Retina (tissue), 1 donor: ENCODE data around the gene USP40.

ENCODE experiments used
- DNase-seq: peaks from one replicate; pipeline ENCODE4 v3.0.0-alpha.2; 2016

The USP40 gene

GRCh38 chr2:233556881-233557736 lies 9.5 kb downstream of the USP40 start:
- DNase-seq, result no peak

DNA sequence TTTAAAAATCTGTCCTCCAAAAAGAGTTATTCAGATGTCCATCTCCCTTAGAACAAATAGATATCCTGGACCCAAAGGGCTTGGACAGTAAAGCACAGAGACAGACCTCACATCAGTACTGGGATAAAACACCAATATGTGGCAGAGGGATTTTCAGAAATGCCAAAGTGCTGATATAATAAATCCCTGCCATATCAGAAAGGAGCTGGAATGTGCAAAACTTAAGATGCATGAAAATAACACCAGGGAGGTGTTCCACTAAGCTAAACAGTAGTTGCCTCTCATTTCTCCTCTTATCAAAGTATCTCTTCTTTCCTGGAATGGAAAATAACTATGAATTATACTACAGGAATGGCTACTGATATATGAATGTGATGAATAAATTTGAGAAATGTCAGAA lies 13.2 kb downstream of the USP40 start:
- no peak for DNase-seq

GRCh38 chr2:233551491-233551890 lies 15.1 kb downstream of the USP40 start:
- DNase-seq, result no peak

- DNase-seq, result no peak
Measured at GRCh38 chr2:233546774-233547173, 19.8 kb downstream of the USP40 start.

GRCh38 chr2:233546101-233546500 lies 20.5 kb downstream of the USP40 start:
- no peak for DNase-seq

GRCh38 chr2:233544200-233544610 lies 22.4 kb downstream of the USP40 start:
- DNase-seq, result no peak

DNA sequence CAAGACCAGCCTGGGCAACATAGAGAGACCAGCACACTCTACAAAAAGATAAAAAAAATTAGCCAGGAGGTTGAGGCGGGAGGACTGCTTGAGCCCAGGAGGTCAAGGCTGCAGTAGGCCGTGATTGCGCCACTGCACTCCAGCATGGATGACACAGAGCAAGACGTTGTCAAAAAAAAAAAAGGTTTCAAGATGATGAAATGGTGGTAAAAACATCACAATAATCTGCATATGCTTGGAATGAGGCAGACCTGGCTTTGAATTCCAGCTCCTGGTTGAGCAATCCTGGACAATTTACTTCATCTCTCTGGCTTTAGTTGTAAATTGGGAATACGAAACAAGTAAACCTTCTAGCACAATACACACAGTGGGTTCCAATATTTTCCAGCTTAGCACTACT lies 24.1 kb downstream of the USP40 start:
- no peak for DNase-seq

DNA sequence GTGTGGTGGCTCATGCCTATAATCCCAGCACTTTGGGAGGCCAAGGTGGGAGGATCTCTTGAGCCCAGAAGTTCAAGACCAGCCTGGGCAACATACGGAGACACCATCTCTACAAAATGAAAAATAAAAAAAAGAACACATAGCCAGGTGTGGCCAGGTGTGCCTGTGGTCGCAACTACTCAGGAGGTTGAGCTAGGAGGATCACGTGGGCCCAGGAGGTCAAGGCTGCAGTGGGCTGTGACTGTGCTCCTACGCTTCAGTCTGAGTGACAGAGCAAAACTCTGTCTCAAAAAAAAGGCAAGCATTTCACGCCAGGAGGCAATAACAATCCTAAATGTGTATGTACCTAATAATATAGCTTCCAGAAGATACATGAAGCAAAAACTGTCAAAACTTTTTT lies 27.8 kb downstream of the USP40 start:
- DNase-seq, result no peak

GRCh38 chr2:233535271-233535670 lies 31.3 kb downstream of the USP40 start:
- DNase-seq, result no peak

- DNase-seq, result no peak
Measured at GRCh38 chr2:233532971-233533370, 33.6 kb downstream of the USP40 start.

GRCh38 chr2:233531955-233532354 lies 34.6 kb downstream of the USP40 start:
- DNase-seq, result no peak

DNA sequence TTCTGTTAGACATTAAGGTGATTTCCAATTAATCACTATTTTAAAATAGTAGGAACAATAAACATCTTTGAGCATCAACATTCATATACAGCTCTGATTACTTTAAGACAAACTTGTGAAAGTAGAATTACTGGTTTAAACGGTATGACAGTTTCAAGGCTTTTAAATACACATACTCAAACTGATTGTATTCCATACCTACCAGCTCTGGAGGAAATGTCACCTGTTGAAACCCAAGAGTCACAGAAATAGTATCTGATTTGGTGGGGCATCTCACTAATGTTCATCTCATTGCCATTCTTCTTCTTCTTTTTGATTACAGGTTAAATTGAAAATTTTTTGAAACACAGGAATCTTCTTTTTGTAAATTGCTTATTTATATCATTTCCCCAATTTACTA lies 36.2 kb downstream of the USP40 start:
- no peak for DNase-seq

GRCh38 chr2:233528182-233528581 lies 38.4 kb downstream of the USP40 start:
- no peak for DNase-seq

DNA sequence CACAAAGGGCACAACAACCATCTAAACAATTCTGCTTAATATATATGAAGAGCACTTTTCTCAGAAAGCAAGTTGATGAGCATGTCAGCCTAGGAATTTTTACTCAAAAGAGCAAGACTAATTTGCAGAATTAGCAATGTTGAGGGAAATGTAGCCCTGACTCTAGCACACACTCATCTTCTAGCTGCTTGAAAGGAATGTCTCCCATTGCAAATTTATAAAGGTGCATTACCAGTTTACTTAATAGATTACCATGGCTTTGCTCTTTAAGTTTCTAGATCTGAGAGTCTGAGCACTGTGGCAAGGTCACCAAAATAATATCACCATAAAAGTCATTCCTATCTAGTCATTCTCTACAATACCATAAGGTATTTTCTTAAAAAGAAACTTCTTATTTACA lies 40.8 kb downstream of the USP40 start:
- no peak for DNase-seq

DNA sequence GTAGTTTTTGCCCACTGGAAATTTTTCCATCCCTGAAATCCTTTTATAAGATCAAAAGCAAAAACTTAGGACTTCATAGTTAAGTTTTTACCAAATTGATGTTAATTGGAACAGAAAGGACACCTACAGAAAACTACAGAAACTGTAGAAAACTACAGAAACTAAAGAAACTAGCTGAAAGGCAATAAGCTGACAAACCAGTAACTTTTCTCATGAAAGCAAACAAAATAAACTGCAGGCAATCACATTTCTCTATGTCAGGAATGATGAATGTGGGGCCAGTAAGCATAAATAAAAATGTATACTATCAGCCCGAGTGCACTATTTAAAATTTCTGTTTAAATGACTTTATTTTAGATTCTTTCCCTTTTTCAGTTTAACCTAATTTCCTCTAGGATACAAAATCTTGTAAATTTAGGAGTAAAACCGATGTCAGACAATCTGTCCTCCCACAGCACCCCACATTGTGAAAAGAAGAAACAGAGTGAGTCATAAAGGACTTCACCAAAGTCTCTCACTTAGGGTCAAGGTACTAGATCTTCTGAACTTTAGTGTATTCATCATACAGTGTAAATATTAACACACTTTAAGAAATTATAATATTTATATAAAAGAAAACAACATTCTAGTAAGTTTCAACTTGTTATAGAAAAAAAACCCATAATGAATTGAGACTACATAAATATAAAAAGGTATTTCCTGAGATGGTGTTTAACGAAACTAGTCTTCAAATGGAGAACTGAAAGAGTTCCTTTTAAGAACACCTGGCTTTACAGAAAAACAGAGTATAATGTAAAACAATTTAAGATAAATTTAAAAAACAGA lies 46.6 kb downstream of the USP40 start:
- DNase-seq, result no peak

- DNase-seq, result no peak
Measured at GRCh38 chr2:233513953-233514655, 52.5 kb downstream of the USP40 start.

DNA sequence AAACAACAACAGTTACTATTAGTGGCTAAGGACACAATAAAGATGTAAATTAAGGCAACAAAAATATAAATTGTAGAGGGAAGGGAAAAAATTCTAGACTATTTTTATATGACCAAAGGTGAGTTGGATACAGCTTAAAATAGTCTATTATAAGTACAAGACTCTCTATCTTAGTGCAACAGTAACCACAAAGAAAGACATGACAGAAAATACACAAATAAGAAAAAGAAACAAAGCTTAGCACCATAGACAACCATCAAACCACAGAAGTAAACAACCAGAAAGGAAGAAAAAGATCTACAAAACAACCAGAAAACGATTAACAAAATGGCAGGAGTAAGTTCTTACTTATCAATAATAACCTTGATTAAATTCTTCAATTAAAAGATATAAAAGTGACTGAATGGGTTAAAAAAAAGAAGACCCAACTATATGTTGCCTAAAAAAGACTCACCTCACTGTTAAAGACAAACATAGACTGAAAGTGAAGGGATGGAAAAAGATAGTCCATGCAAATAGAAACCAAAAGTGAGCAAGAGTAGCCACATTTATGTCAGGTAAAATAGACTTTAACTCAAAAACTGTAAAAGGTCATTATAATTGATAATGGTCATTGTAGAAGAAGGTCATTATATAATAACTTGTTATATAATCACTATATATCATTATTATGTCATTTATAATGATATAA lies 62.5 kb downstream of the USP40 start:
- no peak for DNase-seq

DNA sequence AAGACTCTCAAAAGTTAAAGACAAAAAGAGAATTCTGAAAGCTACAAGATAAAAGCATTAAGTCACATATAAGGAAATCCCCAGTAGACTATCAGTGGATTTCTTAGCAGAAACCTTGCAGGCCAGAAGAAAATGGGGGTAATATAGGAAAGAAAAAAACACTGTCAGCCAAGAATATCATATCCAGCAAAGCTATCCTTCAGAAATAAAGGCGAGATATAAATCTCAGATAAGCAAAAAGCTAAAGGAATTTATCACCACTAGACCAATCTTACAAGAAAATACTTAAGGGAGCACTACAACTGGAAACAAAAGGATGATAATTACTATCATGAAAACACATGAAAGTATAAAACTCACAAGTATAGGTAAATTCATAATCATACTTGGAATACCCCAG lies 63.1 kb downstream of the USP40 start:
- DNase-seq, result no peak

DNA sequence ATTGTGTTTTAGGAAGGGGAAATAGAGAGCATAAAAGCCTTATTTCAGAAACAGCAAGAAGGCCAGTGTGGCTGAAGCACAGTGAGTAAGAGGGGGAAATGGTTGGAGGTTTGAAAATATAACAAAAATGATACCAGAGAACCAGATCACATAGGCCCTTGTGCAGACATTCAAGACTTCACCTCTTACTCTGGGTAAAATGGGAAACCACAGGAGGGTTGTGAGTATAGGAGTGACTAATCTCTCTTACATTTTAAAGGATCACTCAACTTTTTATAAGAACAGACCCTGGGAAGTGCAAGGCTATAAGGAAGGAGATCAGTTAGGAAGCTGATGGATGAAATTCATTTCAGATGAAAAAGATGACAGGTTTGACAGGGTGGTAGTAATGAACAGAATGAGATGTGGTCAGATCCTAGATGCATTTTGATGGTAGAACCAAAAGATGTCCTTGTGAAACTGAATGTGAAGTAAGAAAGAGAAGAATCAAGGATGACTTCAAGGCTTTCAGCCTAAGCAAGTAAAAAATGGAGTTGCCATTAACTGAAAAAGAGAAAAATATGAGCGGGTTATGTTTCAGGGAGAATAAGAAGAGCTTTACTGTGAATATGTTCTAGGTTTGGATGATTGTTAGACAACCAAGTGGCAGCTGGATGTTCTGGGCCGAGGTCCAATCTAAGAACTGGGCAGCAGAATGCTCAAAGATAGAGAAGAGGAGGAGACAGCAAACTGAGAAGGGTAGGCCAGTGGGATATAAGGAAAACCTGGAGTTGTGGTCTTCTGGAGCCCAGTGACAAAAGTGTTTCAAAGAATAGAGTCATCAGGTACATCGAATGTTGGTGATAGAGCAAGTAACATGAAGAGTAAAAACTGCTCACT lies 65.1 kb downstream of the USP40 start:
- no peak for DNase-seq

DNA sequence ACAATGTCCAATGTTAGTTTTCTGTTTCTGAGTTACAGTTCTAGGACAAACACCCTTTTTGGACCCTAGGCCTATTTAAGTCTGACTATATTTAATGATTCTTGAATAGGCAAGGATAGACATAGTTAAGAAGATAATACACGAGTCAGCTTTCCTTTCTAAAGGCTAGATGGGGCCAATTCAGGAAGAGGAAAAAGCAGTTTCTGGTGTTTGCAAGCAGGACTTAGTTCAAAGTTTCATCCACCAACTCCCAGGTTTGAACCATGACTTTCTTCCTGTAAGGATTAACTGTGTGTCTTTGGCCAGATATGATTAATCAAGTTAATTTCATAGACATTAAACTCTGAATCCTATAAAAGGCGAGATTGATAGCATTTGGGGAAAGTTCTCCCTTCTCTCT lies 66.7 kb downstream of the USP40 start:
- DNase-seq, result no peak

DNA sequence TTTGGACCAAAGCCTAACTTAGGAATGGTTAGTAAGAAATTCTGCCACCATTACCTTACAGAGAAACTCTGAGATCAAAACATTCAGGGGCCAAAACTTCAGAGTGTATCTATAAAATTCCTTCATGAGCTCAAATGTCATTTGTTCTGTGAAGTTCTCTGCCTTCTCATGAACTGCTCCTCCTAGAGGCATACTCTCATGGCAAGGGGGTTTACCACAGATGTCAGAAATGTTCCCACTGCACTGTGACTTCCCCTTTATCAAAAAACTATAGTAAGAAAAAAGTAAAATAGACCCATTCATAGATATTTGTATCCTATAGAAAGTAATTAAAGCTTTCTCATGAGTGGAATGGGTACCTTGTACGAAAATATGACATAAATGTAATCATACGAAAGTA lies 68.5 kb downstream of the USP40 start:
- DNase-seq, result no peak

GRCh38 chr2:233497692-233498091 lies 68.9 kb downstream of the USP40 start:
- DNase-seq, result no peak
